A549 (cell line): ENCODE measurements around the gene KLF3.

Experiments used
- CTCF ChIP-seq: fragments of >200 bp; sonication (Bioruptor Twin); formaldehyde crosslinking; IDR thresholded peaks from 3 replicates; pipeline ENCODE4 v1.5.1; 2016
- MAX ChIP-seq: IDR thresholded peaks from 2 replicates; pipeline ENCODE4 v1.6.1; 2012
- MAZ ChIP-seq: fragments of 150-350 bp; IDR thresholded peaks from 2 replicates; pipeline ENCODE4 v1.6.1; 2014; ENCODE audit warnings: antibody characterized with exemption, low read depth, low read length, borderline replicate concordance

- TF ChIP-seq MAZ (no peak), CTCF (no peak), MAX (no peak)
Observed at GRCh38 chr4:38671592-38671940, 7.6 kb downstream of the KLF3 start.
